HG03095 (cell line): ENCODE results near the gene TTLL5.

ENCODE experiments used
- ATAC-seq: cut with Tn5 transposase; IDR thresholded peaks from one replicate; pipeline ENCODE4 v1.9.1; 2021; ENCODE audit warnings: moderate library complexity; ENCODE audit not compliant: unreplicated experiment

TTLL5 gene

GRCh38 chr14:75734854-75735253, 73.8 kb downstream of the TTLL5 start:
- no peak for ATAC-seq

GRCh38 chr14:75736845-75737485, 75.9 kb downstream of the TTLL5 start:
- ATAC-seq = no peak

DNA sequence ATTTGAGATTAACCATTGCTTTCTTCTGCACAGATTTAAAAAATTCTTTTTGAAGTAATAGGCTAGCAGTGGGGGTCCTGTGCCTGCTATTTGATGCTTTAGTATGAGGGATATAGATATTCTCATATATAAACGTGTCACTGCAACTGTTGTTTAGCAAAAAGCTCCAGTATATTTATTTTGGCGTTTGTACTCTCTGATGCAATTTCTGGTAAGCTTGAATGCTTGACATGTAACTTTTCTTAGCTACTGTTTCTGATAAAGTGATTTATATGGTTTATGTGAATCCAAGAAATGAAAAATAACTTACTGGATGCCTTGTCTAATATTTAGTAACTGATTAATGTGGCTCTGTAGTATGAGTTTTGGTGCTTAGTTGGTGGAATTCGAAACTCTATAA, 77.1 kb downstream of the TTLL5 start:
- no peak for ATAC-seq

- no peak for ATAC-seq
These were observed 81.8 kb downstream of the TTLL5 start for GRCh38 chr14:75742867-75743266.

GRCh38 chr14:75747899-75748298, 86.9 kb downstream of the TTLL5 start:
- no peak for ATAC-seq

- no peak for ATAC-seq
These were observed 87.3 kb downstream of the TTLL5 start for GRCh38 chr14:75748336-75748735.

DNA sequence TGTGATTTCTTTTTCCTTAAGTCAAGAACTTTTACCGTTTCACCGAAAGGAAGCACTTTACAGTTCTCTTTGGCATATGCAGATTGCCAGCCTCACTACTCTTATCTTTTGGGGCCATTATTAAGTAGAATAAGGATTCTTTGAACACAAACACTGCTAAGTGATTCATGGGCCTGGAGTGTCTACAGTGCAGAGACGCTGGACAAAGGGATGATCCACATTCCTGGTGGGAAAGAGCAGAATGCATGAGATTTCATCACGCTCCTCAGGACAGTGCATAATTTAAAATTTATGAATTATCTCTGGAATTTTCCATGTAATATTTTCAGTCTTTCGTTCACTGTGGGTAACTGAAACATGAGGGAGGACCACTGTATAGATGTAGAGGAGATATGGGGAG, 90.2 kb downstream of the TTLL5 start:
- no peak for ATAC-seq

DNA sequence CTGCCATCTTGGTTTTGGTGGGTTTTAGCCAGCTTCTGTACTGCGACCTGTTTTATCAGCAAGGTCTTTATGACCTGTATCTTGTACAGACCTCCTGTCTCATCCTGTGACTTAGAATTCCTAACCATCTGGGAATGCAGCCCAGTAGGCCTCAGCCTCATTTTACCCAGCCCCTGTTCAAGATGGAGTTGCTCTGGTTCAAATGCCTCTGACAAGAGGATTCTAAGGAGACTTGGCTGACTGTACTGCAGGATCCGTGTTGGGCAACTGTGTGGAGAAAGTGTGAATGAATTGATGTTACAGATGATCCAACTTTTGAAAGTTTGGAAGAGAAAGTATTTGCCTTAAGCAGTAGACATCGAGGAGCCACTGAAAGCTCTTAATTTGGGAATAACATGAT, 91.0 kb downstream of the TTLL5 start:
- no peak for ATAC-seq

- no peak for ATAC-seq
These were observed 92.0 kb downstream of the TTLL5 start for GRCh38 chr14:75752907-75753594.

DNA sequence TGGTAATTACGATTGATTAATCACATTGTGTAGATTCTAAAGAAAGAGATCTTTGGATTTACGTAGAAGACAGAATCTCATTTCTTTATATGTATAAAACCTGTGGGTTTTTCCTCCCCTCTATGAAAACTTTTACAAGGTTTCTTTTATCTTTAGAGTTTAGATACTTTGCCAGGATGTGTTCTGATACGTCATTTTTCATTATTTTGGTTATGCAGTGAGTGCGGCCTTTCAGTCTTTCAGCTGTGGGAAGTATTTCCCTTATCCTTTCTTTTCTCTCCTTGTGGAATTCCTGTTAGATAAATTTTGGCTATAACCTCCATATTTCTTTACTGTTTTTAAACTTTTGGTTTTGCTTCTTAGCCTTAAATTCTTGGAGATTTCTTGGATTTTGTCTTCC, 92.7 kb downstream of the TTLL5 start:
- ATAC-seq = no peak

- ATAC-seq = no peak
These were observed 96.8 kb downstream of the TTLL5 start for GRCh38 chr14:75757644-75758402.

GRCh38 chr14:75764020-75764419, 103.0 kb downstream of the TTLL5 start:
- ATAC-seq = no peak

- no peak for ATAC-seq
These were observed 108.1 kb downstream of the TTLL5 start for GRCh38 chr14:75769047-75769685.

- ATAC-seq = no peak
These were observed 109.6 kb downstream of the TTLL5 start for GRCh38 chr14:75770635-75771034.

DNA sequence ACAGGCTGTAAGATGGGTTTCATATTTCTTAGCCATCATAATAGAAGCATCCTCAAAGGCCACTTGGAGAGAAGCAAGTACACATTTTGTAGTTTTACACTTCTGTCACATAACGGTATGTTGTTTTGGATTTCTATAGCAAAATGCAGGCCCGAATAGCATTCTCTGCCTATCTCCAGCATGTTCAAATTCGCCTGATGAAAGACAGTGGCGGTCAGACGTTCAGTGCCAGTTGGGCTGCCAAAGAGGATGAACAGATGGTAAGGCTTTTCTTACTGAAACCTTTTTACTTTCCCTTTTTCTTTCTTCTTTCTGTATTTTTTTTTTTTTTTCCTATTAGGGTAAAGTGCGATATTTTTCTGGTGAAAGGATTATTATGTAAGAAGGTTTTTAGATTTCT, 110.5 kb downstream of the TTLL5 start:
- no peak for ATAC-seq

DNA sequence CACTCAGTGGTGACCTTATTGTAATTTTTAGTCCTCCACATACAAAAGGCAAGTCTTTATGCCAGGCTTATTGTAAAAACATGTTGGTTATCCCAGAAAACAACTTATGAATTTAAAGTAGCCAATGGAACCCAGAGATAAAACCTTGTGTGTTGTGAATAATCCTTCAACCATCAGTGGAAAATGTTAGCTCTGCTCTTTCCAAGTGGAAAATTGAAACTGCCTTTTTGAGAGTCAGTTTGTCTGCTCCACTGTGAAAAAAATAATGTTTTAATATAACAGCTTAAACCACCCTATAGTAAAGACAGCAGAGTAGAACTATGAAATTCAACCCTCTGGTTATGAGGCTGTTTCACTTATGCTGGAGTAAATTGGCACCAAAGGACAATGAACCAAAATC, 112.0 kb downstream of the TTLL5 start:
- ATAC-seq = no peak

GRCh38 chr14:75781096-75781495, 120.0 kb downstream of the TTLL5 start:
- no peak for ATAC-seq

DNA sequence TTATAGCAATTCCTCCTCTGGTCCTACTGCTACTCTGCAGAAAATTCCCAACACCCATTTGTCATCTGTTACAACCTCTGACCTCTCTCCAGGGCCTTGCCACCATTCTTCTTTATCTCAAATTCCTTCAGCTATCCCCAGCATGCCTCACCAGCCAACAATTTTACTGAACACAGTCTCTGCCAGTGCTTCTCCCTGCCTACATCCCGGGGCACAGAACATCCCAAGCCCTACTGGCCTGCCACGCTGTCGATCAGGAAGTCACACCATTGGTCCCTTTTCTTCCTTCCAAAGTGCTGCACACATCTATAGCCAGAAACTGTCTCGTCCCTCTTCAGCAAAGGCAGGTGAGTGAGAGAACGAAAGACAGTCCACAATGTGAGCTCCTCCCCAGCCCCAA, 122.1 kb downstream of the TTLL5 start:
- ATAC-seq = no peak

DNA sequence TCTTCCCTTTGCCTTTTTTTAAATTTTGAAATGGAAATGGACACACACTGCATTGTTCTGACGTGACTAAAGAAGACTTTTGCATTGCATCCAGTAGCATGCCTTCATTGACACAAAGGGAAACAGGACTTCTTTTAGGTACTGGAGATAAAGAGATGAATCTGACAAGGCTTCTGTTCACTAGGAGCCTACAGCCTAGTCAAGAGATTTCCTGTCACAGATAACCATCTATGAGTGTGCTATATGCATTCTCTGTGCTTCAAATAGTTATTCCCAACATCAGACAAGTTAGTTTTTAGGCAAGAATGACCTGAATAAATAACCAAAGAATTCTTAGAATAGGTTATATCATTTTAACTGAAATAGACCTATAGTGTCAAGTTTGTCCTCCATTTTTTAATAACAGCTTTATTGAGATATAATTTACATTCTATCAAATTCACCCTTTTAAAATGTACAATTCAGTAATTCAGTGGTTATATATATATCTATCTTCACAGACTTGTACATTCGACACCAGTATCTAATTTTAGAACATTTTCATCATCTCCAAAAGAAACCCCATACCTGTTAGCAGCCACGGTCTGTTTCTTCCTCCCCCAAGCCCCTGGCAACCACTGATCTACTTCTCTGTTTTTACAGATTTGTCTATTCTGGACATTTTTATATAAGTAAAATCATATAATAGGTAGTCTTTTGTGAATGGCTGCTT, 122.7 kb downstream of the TTLL5 start:
- ATAC-seq = no peak

GRCh38 chr14:75784314-75784686, 123.3 kb downstream of the TTLL5 start:
- ATAC-seq = no peak

DNA sequence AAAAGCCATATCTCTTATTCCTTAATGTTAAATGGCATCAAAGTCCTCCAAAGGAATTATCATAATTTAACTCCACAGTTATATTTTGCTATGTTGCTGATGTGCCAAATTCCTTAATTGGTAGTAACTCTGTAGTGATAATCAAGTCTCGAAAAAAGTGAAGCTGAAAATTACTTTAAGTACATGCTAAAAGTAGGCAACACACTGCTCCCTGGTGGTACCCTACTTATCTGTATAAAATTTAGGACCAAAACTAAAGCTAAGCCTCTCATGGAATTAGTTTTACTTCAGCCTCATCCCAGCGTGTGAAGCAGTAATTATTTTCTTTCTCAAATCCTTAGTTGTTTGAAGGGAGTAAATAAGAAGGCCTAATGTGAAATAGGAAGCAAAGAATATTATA, 132.8 kb downstream of the TTLL5 start:
- no peak for ATAC-seq
